Measurements from ENCODE around the gene CA4. TPM values are rescaled to one million over a fixed set of nuclear protein-coding genes. Genes with fewer than 3 reads are reported as not detected.

The CA4 gene
- total RNA-seq, 1 donor from 2014 or later = 3.7 TPM

- no peak for DNase-seq (ENCODE audit: low spot score)
Observed at GRCh38 chr17:60128171-60128859, 21.5 kb upstream of the CA4 start.

GRCh38 chr17:60129164-60129563, 20.6 kb upstream of the CA4 start:
- intact Hi-C loops (cut with DNase I) = no loop called here
- no peak for DNase-seq (ENCODE audit: low spot score)

More at GRCh38 chr17:60128171-60128859, 21.5 kb upstream of the CA4 start:
- intact Hi-C loops (cut with DNase I) = no loop called here

- DNase-seq (ENCODE audit: low spot score) = no peak
- intact Hi-C loops (cut with DNase I) = no loop called here
Observed at GRCh38 chr17:60130466-60130865, 19.3 kb upstream of the CA4 start.

DNA sequence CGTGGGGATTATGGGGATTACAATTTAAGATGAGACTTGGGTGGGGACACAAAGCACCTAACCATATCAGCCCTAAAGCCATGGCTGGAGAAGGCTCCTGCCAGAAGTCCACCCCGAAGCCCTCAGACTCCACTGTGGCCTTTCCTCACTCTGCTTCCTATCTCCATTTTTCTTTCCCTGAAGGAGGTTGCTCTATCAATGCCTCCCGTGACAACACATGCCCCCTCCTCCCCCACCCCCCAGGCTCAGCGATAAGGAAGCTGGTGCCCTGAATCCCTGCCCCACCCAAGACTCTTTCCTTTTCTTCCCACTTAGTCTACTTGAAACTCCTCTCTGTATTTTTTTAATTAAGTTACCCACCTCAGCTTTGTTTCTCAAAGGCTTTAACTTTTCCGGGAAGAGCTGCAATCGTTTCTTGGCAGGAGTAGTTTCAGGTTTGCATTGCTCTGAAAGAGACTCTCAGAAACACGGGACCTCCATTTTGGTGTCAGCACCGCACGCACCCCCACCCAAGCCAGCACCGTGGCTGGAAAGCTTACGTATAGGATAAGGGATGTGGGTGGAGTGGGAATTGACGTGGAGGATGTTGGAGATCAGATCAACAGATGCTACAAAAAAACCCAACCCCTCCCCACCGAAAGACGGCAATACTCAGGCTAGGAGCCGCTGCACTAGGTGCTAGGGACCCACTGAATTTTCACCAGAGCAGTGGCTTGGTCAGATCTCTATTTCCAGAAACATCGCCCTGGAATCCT, 15.2 kb upstream of the CA4 start:
- DNase-seq (ENCODE audit: low spot score) = peak; percentile 63
- intact Hi-C loops (cut with DNase I) = no loop called here

- intact Hi-C loops (cut with DNase I) = no loop called here
- DNase-seq (ENCODE audit: low spot score) = peak; percentile 96
Observed at GRCh38 chr17:60135151-60135950, 14.4 kb upstream of the CA4 start.

DNA sequence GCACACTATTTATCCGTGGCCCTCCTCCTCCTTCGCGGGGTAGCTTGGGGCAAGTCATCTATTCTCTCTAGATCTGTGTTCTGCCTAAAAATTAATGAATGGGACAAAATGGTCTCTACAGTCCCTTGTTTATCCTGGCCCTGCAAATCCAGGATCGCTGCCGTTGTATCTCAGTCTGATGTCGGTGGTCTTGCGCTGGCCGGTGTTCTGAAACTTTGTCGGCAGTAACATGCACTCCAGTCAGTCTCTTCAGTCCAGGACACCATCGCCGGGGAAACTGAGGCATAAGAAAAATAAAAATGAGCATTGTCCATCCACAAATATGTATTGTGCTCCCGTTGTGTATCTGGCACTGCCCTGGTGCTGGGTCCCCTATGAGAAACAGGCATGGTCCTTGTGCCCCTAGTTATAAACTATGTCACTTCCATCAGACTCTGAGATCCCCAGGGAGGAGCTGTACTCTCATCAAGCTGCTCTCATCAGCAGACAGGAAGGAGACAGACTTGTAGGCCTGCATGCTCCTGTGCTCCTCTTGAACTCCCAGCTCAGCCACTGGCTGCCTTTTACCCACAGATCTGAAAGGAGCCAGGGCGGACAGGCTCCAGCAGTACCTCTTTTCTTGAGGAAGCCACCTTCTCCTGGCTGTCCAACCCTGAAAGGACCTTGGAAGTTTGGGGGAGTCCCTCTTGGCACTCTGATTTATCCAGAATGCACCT, 13.7 kb upstream of the CA4 start:
- intact Hi-C loops (cut with DNase I) = no loop called here
- peak; percentile 33 for DNase-seq (ENCODE audit: low spot score)

DNA sequence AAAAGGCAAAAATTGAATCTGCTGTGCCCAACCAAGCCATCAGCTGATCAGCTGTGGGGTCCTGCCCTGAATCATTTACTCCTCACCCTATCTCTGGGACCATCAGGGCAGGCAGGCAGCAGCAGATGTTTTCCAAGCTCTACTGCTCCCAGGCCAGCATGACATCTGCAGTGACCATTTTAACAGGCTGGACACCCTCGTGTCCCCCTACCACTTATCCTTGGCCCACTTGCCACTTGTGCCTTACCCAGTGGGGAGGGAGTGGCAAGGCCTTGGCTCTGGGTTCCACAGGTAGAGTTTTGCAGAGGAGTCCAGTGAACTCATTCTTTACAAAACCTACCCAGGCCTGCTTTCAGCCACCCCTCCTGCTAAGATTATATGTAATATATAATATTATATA, 12.0 kb upstream of the CA4 start:
- DNase-seq (ENCODE audit: low spot score) = no peak
- intact Hi-C loops (cut with DNase I) = no loop called here

DNA sequence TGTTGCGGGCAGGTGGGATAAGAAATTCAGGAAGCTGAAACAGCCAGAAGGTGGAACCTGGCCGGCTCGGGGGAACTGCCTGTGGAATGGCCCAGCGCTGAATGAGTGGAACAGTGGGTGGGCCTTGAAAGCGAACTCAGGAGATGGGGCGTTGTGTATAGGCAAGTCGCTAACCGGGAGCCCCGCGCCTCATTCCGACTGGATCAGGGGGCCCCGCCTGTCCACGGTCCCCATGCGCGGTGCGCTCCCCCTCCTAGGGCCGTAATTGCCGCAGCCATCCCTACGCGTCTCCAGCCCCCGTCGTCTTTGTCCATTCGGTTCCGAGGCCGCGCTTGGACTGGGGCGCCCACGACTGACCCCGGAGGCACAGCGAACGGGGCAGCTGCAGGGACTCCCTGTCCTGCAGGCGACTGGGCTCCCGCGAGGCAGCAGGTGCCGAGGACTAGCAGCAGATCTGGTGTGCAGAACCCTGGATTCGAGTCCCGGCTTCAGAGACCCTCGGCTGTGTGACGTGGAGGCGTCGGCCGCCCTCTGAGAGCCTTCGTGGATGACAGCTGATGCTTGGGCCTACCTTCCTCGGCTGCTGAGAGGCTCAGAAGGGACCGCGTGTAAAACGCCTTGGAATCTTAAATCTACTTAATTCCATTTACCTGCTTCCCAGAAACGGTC, 10.9 kb upstream of the CA4 start:
- intact Hi-C loops (cut with DNase I) = no loop called here

DNA sequence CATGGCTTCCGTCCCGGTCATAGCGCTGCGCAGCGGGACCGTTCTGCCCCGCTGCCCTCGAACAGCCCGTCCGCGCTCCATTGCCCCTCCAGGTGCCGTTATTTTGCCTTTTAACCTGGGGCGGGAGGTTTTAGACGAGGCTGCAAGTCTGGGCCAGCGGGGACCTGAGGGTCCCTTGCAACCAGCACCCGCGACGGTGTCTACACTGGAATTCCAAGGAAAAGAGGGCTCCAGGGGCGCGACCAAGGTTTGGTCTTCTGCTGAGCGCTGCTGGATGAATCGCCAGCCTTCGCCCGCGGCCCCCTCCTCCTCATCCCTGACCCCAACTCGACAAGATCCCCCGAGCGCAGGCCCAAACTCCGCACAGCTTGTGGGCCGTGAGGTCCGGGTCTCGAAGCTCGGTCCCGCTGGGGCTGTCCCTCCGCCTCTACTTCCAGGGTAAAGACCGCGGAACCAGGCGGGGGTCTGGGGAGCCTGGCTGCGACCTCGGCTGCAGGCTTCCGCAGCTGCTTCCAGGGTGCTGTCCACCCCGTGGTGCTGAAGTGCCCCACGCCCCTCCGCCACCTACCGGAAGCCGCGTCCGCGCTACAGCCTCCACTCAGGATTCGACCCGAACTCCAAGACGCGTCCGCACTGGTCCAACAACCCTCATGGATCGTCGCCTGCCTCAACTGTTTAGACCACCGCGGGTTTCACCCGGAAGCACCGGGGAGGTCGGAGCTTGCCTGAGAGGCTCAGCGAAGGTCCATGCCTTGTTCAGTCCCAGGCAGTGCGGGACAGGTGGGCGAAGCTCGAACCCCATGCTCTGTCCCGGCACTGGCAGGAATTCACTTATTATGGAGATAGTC, 10.1 kb upstream of the CA4 start:
- intact Hi-C loops (cut with DNase I) = no loop called here
- DNase-seq (ENCODE audit: low spot score) = peak; percentile 86

More for the DNA sequence above, 10.9 kb upstream of the CA4 start:
- DNase-seq (ENCODE audit: low spot score) = no peak

- intact Hi-C loops (cut with DNase I) = loop anchor here (1.0 kb wide), 1 partner anchor 295 kb away; no protein-coding TSS in a partner anchor
- no peak for DNase-seq (ENCODE audit: low spot score)
Observed at GRCh38 chr17:60141111-60142018, 8.4 kb upstream of the CA4 start.

- peak; percentile 93 for DNase-seq (ENCODE audit: low spot score)
- intact Hi-C loops (cut with DNase I) = no loop called here
Observed at GRCh38 chr17:60142872-60143499, 6.8 kb upstream of the CA4 start.

- intact Hi-C loops (cut with DNase I) = no loop called here
- DNase-seq (ENCODE audit: low spot score) = no peak
Observed at GRCh38 chr17:60145006-60145935, 4.5 kb upstream of the CA4 start.

GRCh38 chr17:60146206-60146605, 3.6 kb upstream of the CA4 start:
- DNase-seq (ENCODE audit: low spot score) = no peak
- intact Hi-C loops (cut with DNase I) = no loop called here

GRCh38 chr17:60147553-60148223, 2.1 kb upstream of the CA4 start:
- intact Hi-C loops (cut with DNase I) = no loop called here
- DNase-seq (ENCODE audit: low spot score) = peak; percentile 83

- intact Hi-C loops (cut with DNase I) = no loop called here
- DNase-seq (ENCODE audit: low spot score) = no peak
Observed at GRCh38 chr17:60148373-60148772, 1.4 kb upstream of the CA4 start.

Measured in cardiac septum (tissue), 1 donor.